DND-41 (cell line): ENCODE data around the gene CDYL.

ENCODE experiments used
- ATAC-seq: fragments of 200-7000 bp; cut with Tn5 transposase; 3 replicates; pipeline ENCODE4 v1.9.1; 2021; ENCODE audit warnings: low read depth; ENCODE audit not compliant: insufficient read depth
- DNase-seq: peaks from one replicate; pipeline ENCODE4 v3.0.0-alpha.2; 2020
- H2AFZ ChIP-seq: 2 replicates; pipeline ENCODE4 v1.6.0; 2012; ENCODE audit warnings: low read depth, low read length
- H3K27ac ChIP-seq: 2 replicates; pipeline ENCODE4 v1.5.1; 2012; ENCODE audit warnings: low read length, inconsistent platforms
- H3K27me3 ChIP-seq: fragments of 200-600 bp; sonication (generic); 2 replicates; pipeline ENCODE4 v1.6.0; 2012; ENCODE audit warnings: low read length, mild to moderate bottlenecking, inconsistent platforms; ENCODE audit not compliant: insufficient read depth, poor library complexity
- H3K36me3 ChIP-seq: 2 replicates; pipeline ENCODE4 v1.5.1; 2012; ENCODE audit warnings: low read length, inconsistent platforms; ENCODE audit not compliant: insufficient read depth
- H3K4me1 ChIP-seq: 2 replicates; pipeline ENCODE4 v1.5.1; 2012; ENCODE audit warnings: mild to moderate bottlenecking, low read length; ENCODE audit not compliant: insufficient read depth
- H3K4me2 ChIP-seq: 2 replicates; pipeline ENCODE4 v1.6.0; 2012; ENCODE audit warnings: mild to moderate bottlenecking, moderate library complexity, low read length, inconsistent platforms; ENCODE audit not compliant: insufficient read depth
- H3K4me3 ChIP-seq, 2 experiments: fragments of 200-600 bp in 1 of 2; shearing (Covaris generic) in 1 of 2; 2 replicates each; pipeline ENCODE4 v1.5.1; 2012 to 2016; ENCODE audit warnings: inconsistent platforms in 2 of 2, low read length in 2 of 2, mild to moderate bottlenecking in 2 of 2, low read depth in 1 of 2, moderate library complexity in 1 of 2
- H3K79me2 ChIP-seq: 2 replicates; pipeline ENCODE4 v1.6.0; 2012; ENCODE audit warnings: low read length, inconsistent platforms; ENCODE audit not compliant: insufficient read depth
- H3K9ac ChIP-seq: 2 replicates; pipeline ENCODE4 v1.6.0; 2012; ENCODE audit warnings: low read depth, mild to moderate bottlenecking, inconsistent platforms, low read length, moderate library complexity
- H3K9me3 ChIP-seq: 2 replicates; pipeline ENCODE4 v1.5.1; 2012; ENCODE audit warnings: low read length, moderate library complexity, mild to moderate bottlenecking, inconsistent platforms; ENCODE audit not compliant: insufficient read depth, severe bottlenecking
- H4K20me1 ChIP-seq: 2 replicates; pipeline ENCODE4 v1.6.0; 2012; ENCODE audit warnings: low read length; ENCODE audit not compliant: insufficient read depth
- CTCF ChIP-seq: IDR thresholded peaks from 2 replicates; pipeline ENCODE4 v1.5.1; 2012; ENCODE audit warnings: borderline replicate concordance, low read length, moderate library complexity, mild to moderate bottlenecking; ENCODE audit not compliant: poor library complexity, severe bottlenecking; ENCODE audit errors: extremely low read depth
- EZH2 ChIP-seq: IDR thresholded peaks from 3 replicates; pipeline ENCODE4 v1.6.1; 2012; ENCODE audit warnings: borderline replicate concordance, low read depth, mild to moderate bottlenecking, moderate library complexity, low read length, inconsistent platforms; ENCODE audit not compliant: severe bottlenecking

CDYL gene

GRCh38 chr6:4885341-4885933 is 109.2 kb downstream of the CDYL start:
- H4K20me1 ChIP-seq: peaks cover 4% of the 10 kb centered on the region
- H3K9ac ChIP-seq: no peak overlapping the region
- no peaks in the 10 kb centered on the region; the same call in 1 of the 2 replicates for H3K79me2 ChIP-seq
- H3K27ac ChIP-seq: no peak overlapping the region
- DNase-seq (no peak), ATAC-seq (no peak)
- no peaks in the 10 kb centered on the region for H3K4me1 ChIP-seq
- H2AFZ ChIP-seq: no peak overlapping the region
- H3K4me2 ChIP-seq: no peak overlapping the region
- no peaks in the 10 kb centered on the region for H3K9me3 ChIP-seq
- H3K27me3 ChIP-seq: no peaks in the 10 kb centered on the region
- TF ChIP-seq CTCF (no peak), EZH2 (no peak)
- no peaks in the 10 kb centered on the region for H3K36me3 ChIP-seq
- no peak overlapping the region for H3K4me3 ChIP-seq

- Histone ChIP-seq H4K20me1 (peaks cover 4% of the 10 kb centered on the region; the same call in 1 of the 2 replicates), H3K27me3 (no peaks in the 10 kb centered on the region), H3K4me3 (no peak overlapping the region), H3K27ac (no peak overlapping the region), H3K4me2 (no peak overlapping the region), H3K79me2 (no peaks in the 10 kb centered on the region), H3K9ac (no peak overlapping the region), H3K9me3 (no peaks in the 10 kb centered on the region), H2AFZ (no peak overlapping the region), H3K36me3 (no peaks in the 10 kb centered on the region; the same call in 1 of the 2 replicates), H3K4me1 (no peaks in the 10 kb centered on the region)
- DNase-seq (no peak), ATAC-seq (no peak)
- TF ChIP-seq CTCF (no peak), EZH2 (no peak)
Observed at GRCh38 chr6:4888841-4889240, 112.6 kb downstream of the CDYL start.

GRCh38 chr6:4889701-4890100 is 113.5 kb downstream of the CDYL start:
- H3K79me2 ChIP-seq: no peaks in the 10 kb centered on the region
- DNase-seq (no peak), ATAC-seq (no peak)
- TF ChIP-seq CTCF (no peak), EZH2 (no peak)
- peaks cover 4% of the 10 kb centered on the region; the same call in 1 of the 2 replicates for H4K20me1 ChIP-seq
- H3K9me3 ChIP-seq: no peaks in the 10 kb centered on the region
- H3K4me1 ChIP-seq: no peaks in the 10 kb centered on the region
- H3K4me2 ChIP-seq: no peak overlapping the region
- no peaks in the 10 kb centered on the region; the same call in 1 of the 2 replicates for H3K36me3 ChIP-seq
- no peak overlapping the region for H3K4me3 ChIP-seq
- no peak overlapping the region for H3K27ac ChIP-seq
- no peaks in the 10 kb centered on the region for H3K27me3 ChIP-seq
- H3K9ac ChIP-seq: no peak overlapping the region
- H2AFZ ChIP-seq: no peak overlapping the region

GRCh38 chr6:4890191-4890590 is 114.0 kb downstream of the CDYL start:
- H3K4me2 ChIP-seq: no peak overlapping the region
- H3K4me3 ChIP-seq: no peak overlapping the region
- H3K9ac ChIP-seq: no peak overlapping the region
- no peaks in the 10 kb centered on the region for H3K4me1 ChIP-seq
- H4K20me1 ChIP-seq: peaks cover 4% of the 10 kb centered on the region; the same call in 1 of the 2 replicates
- H3K36me3 ChIP-seq: no peaks in the 10 kb centered on the region; the same call in 1 of the 2 replicates
- TF ChIP-seq EZH2 (no peak), CTCF (no peak)
- DNase-seq (no peak), ATAC-seq (no peak)
- no peaks in the 10 kb centered on the region for H3K9me3 ChIP-seq
- H3K27me3 ChIP-seq: no peaks in the 10 kb centered on the region
- no peak overlapping the region for H2AFZ ChIP-seq
- H3K79me2 ChIP-seq: no peaks in the 10 kb centered on the region
- H3K27ac ChIP-seq: no peak overlapping the region
